PC-3 (cell line): ENCODE data around the gene ARHGEF2. TPM values are rescaled to one million over a fixed set of nuclear protein-coding genes. Genes with fewer than 3 reads are reported as not detected.

Source experiments
- ATAC-seq: fragments of 200-7000 bp; cut with Tn5 transposase; 2 replicates; pipeline ENCODE4 v1.9.1; 2020; ENCODE audit warnings: mild to moderate bottlenecking, moderate library complexity
- BruUV-seq: library from RNA; stranded (reverse); fragments of 400-500 nt; replicated peaks from 2 replicates; lab custom pipeline; 2021; lab: Mats Ljungman, UMichigan
- CTCF ChIA-PET: fragments of 300-600 bp; sonication (Branson Sonifier 250); formaldehyde crosslinking; loops from one replicate; lab custom pipeline; 2022; ENCODE audit warnings: antibody characterized with exemption; lab: Charles Lee
- POLR2A ChIA-PET: fragments of 300-600 bp; sonication (Branson Sonifier 250); formaldehyde crosslinking; loops from one replicate; lab custom pipeline; 2022; ENCODE audit warnings: antibody characterized with exemption; ENCODE audit not compliant: unreplicated experiment; lab: Charles Lee
- DNase-seq: peaks from one replicate; pipeline ENCODE4 v3.0.0-alpha.2; 2015
- H2AFZ ChIP-seq: fragments of 300-600 bp; sonication (generic); 2 replicates; pipeline ENCODE4 v1.6.0; 2016; ENCODE audit warnings: antibody characterized with exemption, low read length
- H3F3A ChIP-seq: fragments of 300-600 bp; sonication (generic); one replicate; pipeline ENCODE4 v1.6.0; 2017; ENCODE audit warnings: antibody characterized with exemption, low read length, control low read depth, mild to moderate bottlenecking; ENCODE audit not compliant: unreplicated experiment
- H3K27ac ChIP-seq: fragments of 300-600 bp; sonication (generic); 2 replicates; pipeline ENCODE4 v1.5.1; 2016; ENCODE audit warnings: mild to moderate bottlenecking, low read length
- H3K27me3 ChIP-seq: fragments of 300-600 bp; sonication (generic); 2 replicates; pipeline ENCODE4 v1.6.1; 2016; ENCODE audit warnings: low read length, mixed read lengths
- H3K36me3 ChIP-seq: fragments of 300-600 bp; sonication (generic); 2 replicates; pipeline ENCODE4 v1.6.1; 2016; ENCODE audit warnings: low read depth, mixed run types, low read length, mixed read lengths
- H3K4me1 ChIP-seq: fragments of 300-600 bp; sonication (generic); 2 replicates; pipeline ENCODE4 v1.5.1; 2016; ENCODE audit warnings: low read length; ENCODE audit not compliant: insufficient read depth
- H3K4me2 ChIP-seq: fragments of 300-600 bp; sonication (generic); 2 replicates; pipeline ENCODE4 v1.6.0; 2016; ENCODE audit warnings: low read length
- H3K4me3 ChIP-seq: fragments of 300-600 bp; sonication (generic); 2 replicates; pipeline ENCODE4 v1.5.1; 2016; ENCODE audit warnings: mild to moderate bottlenecking, low read length, mixed read lengths
- H3K79me2 ChIP-seq: fragments of 300-600 bp; sonication (generic); 2 replicates; pipeline ENCODE4 v1.6.1; 2017; ENCODE audit warnings: low read length, mixed read lengths
- H3K9ac ChIP-seq: fragments of 300-600 bp; sonication (generic); 2 replicates; pipeline ENCODE4 v1.6.0; 2016; ENCODE audit warnings: mild to moderate bottlenecking, low read length
- H3K9me2 ChIP-seq: fragments of 300-600 bp; sonication (generic); replicated peaks from 2 replicates; pipeline ENCODE4 v1.6.1; 2016; ENCODE audit warnings: mixed run types, low read length, mixed read lengths
- H3K9me3 ChIP-seq: fragments of 300-600 bp; sonication (generic); 2 replicates; pipeline ENCODE4 v1.6.1; 2016; ENCODE audit warnings: low read length, mixed read lengths
- H4K20me1 ChIP-seq: fragments of 300-600 bp; sonication (generic); 2 replicates; pipeline ENCODE4 v1.6.1; 2016; ENCODE audit warnings: low read length, mixed read lengths
- CTCF ChIP-seq: fragments of 300-600 bp; sonication (generic); conservative IDR thresholded peaks from 2 replicates; pipeline ENCODE4 v1.5.1; 2017; ENCODE audit warnings: antibody characterized with exemption, low read depth, mild to moderate bottlenecking, low read length
- EZH2 ChIP-seq: fragments of 300-600 bp; sonication (generic); IDR thresholded peaks from one replicate; pipeline ENCODE4 v1.6.1; 2017; ENCODE audit warnings: antibody characterized with exemption, mild to moderate bottlenecking, low read length; ENCODE audit not compliant: unreplicated experiment
- EZH2phosphoT487 ChIP-seq: fragments of 300-600 bp; sonication (generic); IDR thresholded peaks from 2 replicates; pipeline ENCODE4 v1.6.1; 2018; ENCODE audit warnings: mild to moderate bottlenecking, antibody characterized with exemption, low read length, borderline replicate concordance
- intact Hi-C: fragments of 100-400 bp; cut with micrococcal nuclease; formaldehyde crosslinking; loops from 2 replicates; pipeline ENCODE4 v1.9.0; 2023
- total RNA-seq: library from RNA; depleted of rRNA; stranded (reverse); fragments of >200 nt; gene quantifications from 2 replicates; pipeline ENCODE4 v1.2.3, GENCODE V29; 2014

ARHGEF2 gene
- total RNA-seq, 1 experiment from 2014 or later: 65.9 TPM

DNA sequence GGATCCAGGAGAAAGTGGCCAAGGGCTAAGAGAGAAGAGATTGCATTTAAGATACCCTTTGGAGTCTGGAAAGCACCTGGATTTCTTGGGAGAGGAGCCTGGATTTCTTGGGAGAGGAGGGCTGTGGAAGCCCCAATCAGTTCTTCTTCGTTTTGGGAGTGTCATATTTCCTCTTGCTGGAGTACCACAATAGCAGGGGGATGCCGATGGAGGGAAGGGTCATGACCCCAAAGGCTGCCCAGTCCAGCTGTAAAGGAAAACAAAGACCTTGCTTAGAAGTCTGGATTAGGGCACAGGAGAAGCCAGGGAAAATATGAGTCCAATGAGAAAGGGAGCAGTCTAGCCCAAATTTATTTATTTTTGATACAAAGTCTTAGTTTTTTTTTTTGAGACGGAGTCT is 31.1 kb upstream of the ARHGEF2 start:
- H3K4me1 ChIP-seq: peaks cover 7% of the 10 kb centered on the region; the same call in 1 of the 2 replicates
- TF ChIP-seq CTCF: no peak
- TF ChIP-seq EZH2phosphoT487: no peak
- no peak for TF ChIP-seq EZH2
- intact Hi-C loops: no loop called here

GRCh38 chr1:156006666-156007376 is 28.5 kb upstream of the ARHGEF2 start:
- 0 out of 2 replicates have a peak, but pooled peaks cover 4% of the 10 kb centered on the region for H4K20me1 ChIP-seq
- H3K36me3 ChIP-seq: peaks cover 28% of the 10 kb centered on the region
- no peaks in the 10 kb centered on the region for H3K79me2 ChIP-seq
- H3K9me2 ChIP-seq: no peaks in the 10 kb centered on the region
- intact Hi-C loops: no loop called here
- peak; percentile 32 for ATAC-seq
- ChIA-PET POLR2A (no interaction called here), CTCF (no interaction called here)
- H3K4me1 ChIP-seq: peaks cover 16% of the 10 kb centered on the region
- peak overlapping the region; percentile 40 for H3K27ac ChIP-seq
- H3K4me3 ChIP-seq: no peak overlapping the region
- H3K4me2 ChIP-seq: no peak overlapping the region
- H3K9me3 ChIP-seq: no peaks in the 10 kb centered on the region
- peaks cover 10% of the 10 kb centered on the region for H3F3A ChIP-seq
- H3K27me3 ChIP-seq: no peaks in the 10 kb centered on the region
- no peak overlapping the region for H2AFZ ChIP-seq
- peak; percentile 58 for DNase-seq
- TF ChIP-seq EZH2phosphoT487: no peak
- H3K9ac ChIP-seq: no peak overlapping the region
- no TSS peak for BruUV-seq

More for the DNA sequence above, 31.1 kb upstream of the ARHGEF2 start:
- DNase-seq (no peak), ATAC-seq (no peak)
- Histone ChIP-seq H3K4me2 (no peak overlapping the region), H3K36me3 (peaks cover 49% of the 10 kb centered on the region), H3K9ac (no peak overlapping the region), H3K27me3 (no peaks in the 10 kb centered on the region), H3K79me2 (no peaks in the 10 kb centered on the region), H3K9me3 (no peaks in the 10 kb centered on the region), H2AFZ (no peak overlapping the region), H3K4me3 (no peak overlapping the region), H3K9me2 (no peaks in the 10 kb centered on the region), H3K27ac (no peak overlapping the region), H4K20me1 (0 out of 2 replicates have a peak, but pooled peaks cover 4% of the 10 kb centered on the region), H3F3A (peaks cover 10% of the 10 kb centered on the region)
- BruUV-seq: no TSS peak
- ChIA-PET POLR2A (no interaction called here), CTCF (no interaction called here)

DNA sequence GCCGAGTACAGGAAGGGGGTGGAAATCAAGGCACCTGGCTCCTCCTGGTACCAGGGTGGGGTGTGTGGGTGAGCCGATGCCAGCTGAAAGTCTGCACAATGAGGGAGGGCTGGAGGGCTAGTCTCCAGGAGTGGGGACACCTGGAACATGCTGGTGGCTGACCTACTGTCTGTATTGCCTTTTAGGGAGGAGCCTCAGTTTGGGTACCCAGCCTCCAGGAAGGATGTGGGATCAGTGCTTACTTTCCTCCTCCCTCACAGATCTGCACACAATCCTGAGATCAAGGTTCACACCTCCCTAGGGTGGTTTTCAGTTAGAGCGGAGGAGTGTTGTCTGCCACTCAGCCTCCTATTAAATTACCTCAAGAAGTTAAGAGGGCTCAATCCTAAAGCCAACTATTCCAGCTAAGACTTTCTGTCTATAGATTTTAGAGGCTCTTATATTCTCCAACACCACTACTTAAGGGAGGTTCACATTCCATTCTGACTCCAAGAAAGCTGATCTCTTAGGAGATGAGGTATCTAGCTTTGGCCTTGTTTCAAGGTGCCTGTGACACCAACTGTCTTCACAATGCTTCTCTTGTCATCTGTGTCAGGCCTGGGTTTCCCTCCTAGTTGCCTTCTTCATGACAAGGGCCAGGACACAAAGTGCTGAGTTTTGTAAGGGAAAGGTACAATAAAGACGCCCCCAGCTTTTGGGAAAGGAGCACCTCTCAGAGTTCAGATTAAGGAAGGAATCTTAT is 26.7 kb upstream of the ARHGEF2 start:
- Histone ChIP-seq H3K4me1 (peaks cover 16% of the 10 kb centered on the region), H3F3A (peaks cover 10% of the 10 kb centered on the region), H3K4me3 (no peak overlapping the region), H3K4me2 (no peak overlapping the region), H3K27me3 (no peaks in the 10 kb centered on the region), H3K9ac (no peak overlapping the region), H2AFZ (no peak overlapping the region), H3K9me3 (no peaks in the 10 kb centered on the region), H4K20me1 (0 out of 2 replicates have a peak, but pooled peaks cover 4% of the 10 kb centered on the region), H3K36me3 (peaks cover 12% of the 10 kb centered on the region), H3K79me2 (no peaks in the 10 kb centered on the region), H3K9me2 (no peaks in the 10 kb centered on the region), H3K27ac (no peak overlapping the region)
- ATAC-seq (peak; percentile 12; the same call in 1 of the 2 replicates), DNase-seq (no peak)
- ChIA-PET POLR2A (interaction anchor here (0.6 kb wide), 1 partner anchor 26 kb away, joined by 4 read pairs; the partner anchor contains the start of gene ARHGEF2), CTCF (no interaction called here)
- no TSS peak for BruUV-seq
- intact Hi-C loops: loop anchor here (5.0 kb wide), 1 partner anchor 62 kb away; no protein-coding TSS in a partner anchor
- TF ChIP-seq EZH2phosphoT487 (no peak), CTCF (no peak), EZH2 (no peak)
